Stimulated activated CD4-positive, alpha-beta T cell treated with anti-CD3 and anti-CD28 coated beads, Interleukin-4, amount 100 ng/mL, for 24 hours (primary cell): ENCODE results near the gene MPPED1.
A peak's percentile ranks its signal among the peaks of the same experiment; 100 is the strongest.

Experiments used
- DNase-seq: peaks from one replicate; pipeline ENCODE4 v3.0.0-alpha.2; 2020

The MPPED1 gene

GRCh38 chr22:43504068-43504467, 92.3 kb downstream of the MPPED1 start:
- DNase-seq: no peak

GRCh38 chr22:43504666-43505261, 93.0 kb downstream of the MPPED1 start:
- DNase-seq: no peak

- DNase-seq: no peak
Measured at GRCh38 chr22:43505423-43505822, 93.6 kb downstream of the MPPED1 start.

GRCh38 chr22:43505896-43506295, 94.1 kb downstream of the MPPED1 start:
- DNase-seq: no peak

- no peak for DNase-seq
Measured at GRCh38 chr22:43506487-43506886, 94.7 kb downstream of the MPPED1 start.

- DNase-seq: no peak
Measured at GRCh38 chr22:43507235-43507634, 95.4 kb downstream of the MPPED1 start.

- DNase-seq: no peak
Measured at GRCh38 chr22:43508489-43508888, 96.7 kb downstream of the MPPED1 start.

GRCh38 chr22:43509337-43509736, 97.5 kb downstream of the MPPED1 start:
- no peak for DNase-seq

- DNase-seq: no peak
Measured at GRCh38 chr22:43510281-43511070, 98.7 kb downstream of the MPPED1 start.

GRCh38 chr22:43511276-43511910, 99.6 kb downstream of the MPPED1 start:
- DNase-seq: no peak

- DNase-seq: no peak
Measured at GRCh38 chr22:43512279-43512678, 100.5 kb downstream of the MPPED1 start.

- no peak for DNase-seq
Measured at GRCh38 chr22:43514476-43515157, 102.8 kb downstream of the MPPED1 start.

- DNase-seq: no peak
Measured at GRCh38 chr22:43515411-43515810, 103.6 kb downstream of the MPPED1 start.

- no peak for DNase-seq
Measured at GRCh38 chr22:43515902-43516301, 104.1 kb downstream of the MPPED1 start.

- DNase-seq: no peak
Measured at GRCh38 chr22:43516386-43516785, 104.6 kb downstream of the MPPED1 start.

GRCh38 chr22:43516996-43517635, 105.3 kb downstream of the MPPED1 start:
- no peak for DNase-seq

- peak; percentile 8 for DNase-seq
Measured at GRCh38 chr22:43520632-43521039, 108.8 kb downstream of the MPPED1 start.

GRCh38 chr22:43521716-43522115, 109.9 kb downstream of the MPPED1 start:
- DNase-seq: no peak

GRCh38 chr22:43526117-43526655, 114.4 kb downstream of the MPPED1 start:
- DNase-seq: no peak

- DNase-seq: no peak
Measured at GRCh38 chr22:43526946-43527345, 115.1 kb downstream of the MPPED1 start.

- DNase-seq: no peak
Measured at GRCh38 chr22:43528601-43529360, 117.0 kb downstream of the MPPED1 start.

GRCh38 chr22:43529461-43529860, 117.6 kb downstream of the MPPED1 start:
- DNase-seq: no peak
